ENCODE results near the gene GRAP.

GRAP gene

GRCh38 chr17:18977646-18978045 lies 69.1 kb downstream of the GRAP start:
- Histone ChIP-seq H3K4me3 (ENCODE audit: low read depth, low read length) (no peak overlapping the region), H3K27me3 (ENCODE audit: control insufficient read depth, insufficient read depth, low read length) (no peaks in the 10 kb centered on the region), H3K27ac (ENCODE audit: low read depth, low read length) (no peak overlapping the region), H3K36me3 (ENCODE audit: control insufficient read depth, insufficient read depth, low read length) (peaks cover 63% of the 10 kb centered on the region), H3K9ac (ENCODE audit: low read length) (no peak overlapping the region), H3K9me3 (ENCODE audit: control insufficient read depth, insufficient read depth, low read depth, low read length) (no peaks in the 10 kb centered on the region), H3K4me1 (ENCODE audit: control insufficient read depth, insufficient read depth, low read length) (peaks cover 14% of the 10 kb centered on the region; the same call in 1 of the 2 replicates)

GRCh38 chr17:18977021-18977420 lies 69.7 kb downstream of the GRAP start:
- Histone ChIP-seq H3K9me3 (ENCODE audit: control insufficient read depth, insufficient read depth, low read depth, low read length) (no peaks in the 10 kb centered on the region), H3K4me1 (ENCODE audit: control insufficient read depth, insufficient read depth, low read length) (peaks cover 9% of the 10 kb centered on the region; the same call in 1 of the 2 replicates), H3K27ac (ENCODE audit: low read depth, low read length) (no peak overlapping the region), H3K36me3 (ENCODE audit: control insufficient read depth, insufficient read depth, low read length) (peaks cover 65% of the 10 kb centered on the region), H3K9ac (ENCODE audit: low read length) (no peak overlapping the region), H3K27me3 (ENCODE audit: control insufficient read depth, insufficient read depth, low read length) (no peaks in the 10 kb centered on the region), H3K4me3 (ENCODE audit: low read depth, low read length) (no peak overlapping the region)

GRCh38 chr17:18976201-18976600 lies 70.6 kb downstream of the GRAP start:
- Histone ChIP-seq H3K27ac (ENCODE audit: low read depth, low read length) (no peak overlapping the region), H3K9ac (ENCODE audit: low read length) (no peak overlapping the region), H3K27me3 (ENCODE audit: control insufficient read depth, insufficient read depth, low read length) (no peaks in the 10 kb centered on the region), H3K9me3 (ENCODE audit: control insufficient read depth, insufficient read depth, low read depth, low read length) (no peaks in the 10 kb centered on the region), H3K4me1 (ENCODE audit: control insufficient read depth, insufficient read depth, low read length) (peaks cover under 1% of the 10 kb centered on the region; the same call in 1 of the 2 replicates), H3K36me3 (ENCODE audit: control insufficient read depth, insufficient read depth, low read length) (peaks cover 73% of the 10 kb centered on the region), H3K4me3 (ENCODE audit: low read depth, low read length) (no peak overlapping the region)

DNA sequence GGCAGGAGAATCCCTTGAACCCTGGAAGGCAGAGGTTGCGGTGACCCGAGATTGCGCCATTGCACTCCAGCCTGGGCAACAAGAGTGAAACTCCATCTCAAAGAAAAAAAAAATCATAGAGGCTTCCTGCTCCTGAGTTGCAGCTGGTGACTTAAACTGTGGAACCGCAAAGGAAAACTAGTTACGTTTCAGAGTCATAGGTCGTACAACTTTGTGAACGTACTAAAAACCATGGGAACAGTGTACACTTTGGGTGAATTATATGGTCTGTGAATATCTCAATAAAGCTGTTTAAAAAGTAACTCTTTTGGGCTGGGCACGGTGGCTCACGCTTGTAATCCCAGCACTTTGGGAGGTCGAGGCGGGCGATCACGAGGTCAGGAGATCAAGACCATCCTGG lies 71.2 kb downstream of the GRAP start:
- no peak overlapping the region for H3K9ac ChIP-seq (ENCODE audit: low read length)
- H3K4me1 ChIP-seq (ENCODE audit: control insufficient read depth, insufficient read depth, low read length) = no peaks in the 10 kb centered on the region
- H3K27ac ChIP-seq (ENCODE audit: low read depth, low read length) = no peak overlapping the region
- H3K27me3 ChIP-seq (ENCODE audit: control insufficient read depth, insufficient read depth, low read length) = no peaks in the 10 kb centered on the region
- H3K36me3 ChIP-seq (ENCODE audit: control insufficient read depth, insufficient read depth, low read length) = peaks cover 78% of the 10 kb centered on the region
- no peaks in the 10 kb centered on the region for H3K9me3 ChIP-seq (ENCODE audit: control insufficient read depth, insufficient read depth, low read depth, low read length)
- H3K4me3 ChIP-seq (ENCODE audit: low read depth, low read length) = no peak overlapping the region

- no peaks in the 10 kb centered on the region for H3K27me3 ChIP-seq (ENCODE audit: control insufficient read depth, insufficient read depth, low read length)
- H3K4me1 ChIP-seq (ENCODE audit: control insufficient read depth, insufficient read depth, low read length) = peaks cover 4% of the 10 kb centered on the region; the same call in 1 of the 2 replicates
- no peak overlapping the region for H3K27ac ChIP-seq (ENCODE audit: low read depth, low read length)
- H3K9ac ChIP-seq (ENCODE audit: low read length) = no peak overlapping the region
- peaks cover 79% of the 10 kb centered on the region for H3K36me3 ChIP-seq (ENCODE audit: control insufficient read depth, insufficient read depth, low read length)
- H3K9me3 ChIP-seq (ENCODE audit: control insufficient read depth, insufficient read depth, low read depth, low read length) = no peaks in the 10 kb centered on the region
- H3K4me3 ChIP-seq (ENCODE audit: low read depth, low read length) = no peak overlapping the region
These were observed 72.2 kb downstream of the GRAP start for GRCh38 chr17:18974407-18975149.

GRCh38 chr17:18971801-18972200 lies 75.0 kb downstream of the GRAP start:
- H3K27ac ChIP-seq (ENCODE audit: low read depth, low read length) = no peak overlapping the region
- peaks cover 51% of the 10 kb centered on the region for H3K36me3 ChIP-seq (ENCODE audit: control insufficient read depth, insufficient read depth, low read length)
- no peak overlapping the region for H3K4me3 ChIP-seq (ENCODE audit: low read depth, low read length)
- H3K9me3 ChIP-seq (ENCODE audit: control insufficient read depth, insufficient read depth, low read depth, low read length) = no peaks in the 10 kb centered on the region
- peaks cover 30% of the 10 kb centered on the region for H3K4me1 ChIP-seq (ENCODE audit: control insufficient read depth, insufficient read depth, low read length)
- H3K27me3 ChIP-seq (ENCODE audit: control insufficient read depth, insufficient read depth, low read length) = no peaks in the 10 kb centered on the region
- H3K9ac ChIP-seq (ENCODE audit: low read length) = no peak overlapping the region

Data from HUES6 (cell line).